Neural progenitor cell (in vitro differentiated cells): ENCODE data around the gene TMEM52. TPM values are rescaled to one million over a fixed set of nuclear protein-coding genes. Genes with fewer than 3 reads are reported as not detected.

ENCODE experiments used
- DNase-seq: peaks from one replicate; pipeline ENCODE4 v3.0.0-alpha.2; 2016; ENCODE audit warnings: low spot score
- H2AFZ ChIP-seq: fragments of 200-600 bp; sonication (generic); replicated peaks from 2 replicates; pipeline ENCODE4 v1.6.1; 2016; ENCODE audit warnings: antibody characterized with exemption
- H3F3A ChIP-seq: fragments of 200-600 bp; sonication (generic); 2 replicates; pipeline ENCODE4 v1.6.1; 2016; ENCODE audit warnings: antibody characterized with exemption, low read depth
- H3K27ac ChIP-seq: fragments of 200-600 bp; sonication (generic); 2 replicates; pipeline ENCODE4 v1.5.1; 2016; ENCODE audit warnings: mild to moderate bottlenecking
- H3K27me3 ChIP-seq: fragments of 200-600 bp; sonication (generic); 2 replicates; pipeline ENCODE4 v1.6.1; 2016; ENCODE audit warnings: mild to moderate bottlenecking, moderate library complexity
- H3K36me3 ChIP-seq: fragments of 200-600 bp; sonication (generic); 2 replicates; pipeline ENCODE4 v1.5.1; 2016
- H3K4me1 ChIP-seq: fragments of 200-600 bp; sonication (generic); 2 replicates; pipeline ENCODE4 v1.6.1; 2016; ENCODE audit warnings: mixed run types
- H3K4me2 ChIP-seq: fragments of 200-600 bp; sonication (generic); 2 replicates; pipeline ENCODE4 v1.6.1; 2016
- H3K4me3 ChIP-seq: fragments of 200-600 bp; sonication (generic); 2 replicates; pipeline ENCODE4 v1.5.1; 2016
- H3K79me2 ChIP-seq: fragments of 200-600 bp; sonication (generic); 2 replicates; pipeline ENCODE4 v1.6.1; 2016; ENCODE audit warnings: low read depth
- H3K9ac ChIP-seq: fragments of 200-600 bp; sonication (generic); 2 replicates; pipeline ENCODE4 v1.6.1; 2016
- H3K9me3 ChIP-seq: fragments of 200-600 bp; sonication (generic); 2 replicates; pipeline ENCODE4 v1.5.1; 2016; ENCODE audit warnings: low read depth
- H4K20me1 ChIP-seq: fragments of 200-600 bp; sonication (generic); 2 replicates; pipeline ENCODE4 v1.6.1; 2016; ENCODE audit warnings: low read depth
- H3K27ac Mint-ChIP-seq: 3 replicates; pipeline ENCODE4 v1.8.0; 2021; ENCODE audit warnings: mixed read lengths
- H3K27me3 Mint-ChIP-seq: 2 replicates; pipeline ENCODE4 v1.8.0; 2022; ENCODE audit warnings: low read depth, mild to moderate bottlenecking, inconsistent platforms, moderate library complexity, mixed read lengths; ENCODE audit not compliant: insufficient read depth
- H3K36me3 Mint-ChIP-seq: 3 replicates; pipeline ENCODE4 v1.8.0; 2021; ENCODE audit warnings: mixed read lengths
- H3K4me1 Mint-ChIP-seq: 3 replicates; pipeline ENCODE4 v1.8.0; 2021; ENCODE audit warnings: mixed read lengths
- H3K4me3 Mint-ChIP-seq: 3 replicates; pipeline ENCODE4 v1.8.0; 2021; ENCODE audit warnings: mild to moderate bottlenecking, moderate library complexity, mixed read lengths
- H3K9me3 Mint-ChIP-seq: 3 replicates; pipeline ENCODE4 v1.8.0; 2020; ENCODE audit warnings: mixed read lengths
- CTCF ChIP-seq: fragments of 200-600 bp; sonication (generic); IDR thresholded peaks from 2 replicates; pipeline ENCODE4 v1.5.1; 2017; ENCODE audit warnings: antibody characterized with exemption, mild to moderate bottlenecking
- EZH2 ChIP-seq: fragments of 200-600 bp; sonication (generic); IDR thresholded peaks from 2 replicates; pipeline ENCODE4 v1.6.1; 2017; ENCODE audit warnings: antibody characterized with exemption, mild to moderate bottlenecking, moderate library complexity
- EZH2phosphoT487 ChIP-seq: fragments of 200-600 bp; sonication (generic); IDR thresholded peaks from 2 replicates; pipeline ENCODE4 v1.6.1; 2017; ENCODE audit warnings: antibody characterized with exemption
- total RNA-seq: library from RNA; depleted of rRNA; stranded (reverse); fragments of >200 nt; gene quantifications from 2 replicates; pipeline ENCODE4 v1.2.3, GENCODE V29; 2015; ENCODE audit warnings: low replicate concordance

Gene TMEM52
- total RNA-seq, 1 donor from 2014 or later, result 2.9 TPM

- H4K20me1 ChIP-seq, result no peaks in the 10 kb centered on the region
- Mint-ChIP-seq H3K4me3 (no peak overlapping the region), H3K36me3 (no peaks in the 10 kb centered on the region), H3K27me3 (peaks cover 21% of the 10 kb centered on the region), H3K9me3 (peaks cover 5% of the 10 kb centered on the region), H3K27ac (no peak overlapping the region), H3K4me1 (peaks cover 14% of the 10 kb centered on the region)
- TF ChIP-seq EZH2 (no peak), CTCF (no peak), EZH2phosphoT487 (no peak)
- no peaks in the 10 kb centered on the region for H3K36me3 ChIP-seq
- no peak for DNase-seq
- peaks cover 14% of the 10 kb centered on the region for H3F3A ChIP-seq
- no peaks in the 10 kb centered on the region for H3K9me3 ChIP-seq
- no peak overlapping the region for H2AFZ ChIP-seq
- no peak overlapping the region for H3K27ac ChIP-seq
- no peak overlapping the region for H3K9ac ChIP-seq
- no peak overlapping the region for H3K4me2 ChIP-seq
- H3K27me3 ChIP-seq, result no peaks in the 10 kb centered on the region
- peaks cover 8% of the 10 kb centered on the region for H3K4me1 ChIP-seq
- no peak overlapping the region for H3K4me3 ChIP-seq
- no peaks in the 10 kb centered on the region for H3K79me2 ChIP-seq
Measured at GRCh38 chr1:1907098-1907736, 11.9 kb downstream of the TMEM52 start.

GRCh38 chr1:1906185-1907097 is 12.6 kb downstream of the TMEM52 start:
- Histone ChIP-seq H3K4me1 (peaks cover 8% of the 10 kb centered on the region), H3K4me2 (no peak overlapping the region), H4K20me1 (no peaks in the 10 kb centered on the region), H3K36me3 (no peaks in the 10 kb centered on the region), H3F3A (peaks cover 14% of the 10 kb centered on the region), H3K27me3 (no peaks in the 10 kb centered on the region), H3K27ac (no peak overlapping the region), H3K9me3 (no peaks in the 10 kb centered on the region), H3K79me2 (no peaks in the 10 kb centered on the region), H2AFZ (no peak overlapping the region), H3K9ac (no peak overlapping the region), H3K4me3 (no peak overlapping the region)
- Mint-ChIP-seq H3K9me3 (peaks cover 5% of the 10 kb centered on the region), H3K27me3 (peaks cover 19% of the 10 kb centered on the region), H3K27ac (peak overlapping the region; percentile 46), H3K4me3 (peak overlapping the region; percentile 13), H3K36me3 (no peaks in the 10 kb centered on the region), H3K4me1 (peaks cover 14% of the 10 kb centered on the region)
- TF ChIP-seq EZH2phosphoT487 (no peak), EZH2 (no peak), CTCF (peak; percentile 93)
- DNase-seq, result peak; percentile 92

- Mint-ChIP-seq H3K4me3 (no peak overlapping the region), H3K27me3 (peaks cover 15% of the 10 kb centered on the region), H3K27ac (no peak overlapping the region), H3K4me1 (peaks cover 6% of the 10 kb centered on the region), H3K9me3 (peaks cover 5% of the 10 kb centered on the region), H3K36me3 (no peaks in the 10 kb centered on the region)
- peaks cover 11% of the 10 kb centered on the region for H3F3A ChIP-seq
- DNase-seq, result no peak
- no peak overlapping the region for H3K4me2 ChIP-seq
- TF ChIP-seq CTCF (no peak), EZH2 (no peak), EZH2phosphoT487 (no peak)
- H3K9me3 ChIP-seq, result no peaks in the 10 kb centered on the region
- no peaks in the 10 kb centered on the region for H3K36me3 ChIP-seq
- H3K27me3 ChIP-seq, result no peaks in the 10 kb centered on the region
- H3K9ac ChIP-seq, result no peak overlapping the region
- no peaks in the 10 kb centered on the region for H3K79me2 ChIP-seq
- H3K4me3 ChIP-seq, result no peak overlapping the region
- H4K20me1 ChIP-seq, result no peaks in the 10 kb centered on the region
- H3K4me1 ChIP-seq, result no peaks in the 10 kb centered on the region
- H2AFZ ChIP-seq, result no peak overlapping the region
- H3K27ac ChIP-seq, result no peak overlapping the region
Measured at GRCh38 chr1:1903224-1903623, 15.9 kb downstream of the TMEM52 start.
